HG02970 (cell line): ENCODE data around the gene TUBA3D.
"Not testable (repeated sequence)": the region's sequence is repeated elsewhere in the genome, so short reads cannot be mapped to it uniquely, and the experiment has no call there.

Experiments
- ATAC-seq: cut with Tn5 transposase; IDR thresholded peaks from one replicate; pipeline ENCODE4 v1.9.1; 2021; ENCODE audit warnings: mild to moderate bottlenecking, moderate library complexity, moderate number of reproducible peaks; ENCODE audit not compliant: unreplicated experiment, low FRiP score

Gene TUBA3D

DNA sequence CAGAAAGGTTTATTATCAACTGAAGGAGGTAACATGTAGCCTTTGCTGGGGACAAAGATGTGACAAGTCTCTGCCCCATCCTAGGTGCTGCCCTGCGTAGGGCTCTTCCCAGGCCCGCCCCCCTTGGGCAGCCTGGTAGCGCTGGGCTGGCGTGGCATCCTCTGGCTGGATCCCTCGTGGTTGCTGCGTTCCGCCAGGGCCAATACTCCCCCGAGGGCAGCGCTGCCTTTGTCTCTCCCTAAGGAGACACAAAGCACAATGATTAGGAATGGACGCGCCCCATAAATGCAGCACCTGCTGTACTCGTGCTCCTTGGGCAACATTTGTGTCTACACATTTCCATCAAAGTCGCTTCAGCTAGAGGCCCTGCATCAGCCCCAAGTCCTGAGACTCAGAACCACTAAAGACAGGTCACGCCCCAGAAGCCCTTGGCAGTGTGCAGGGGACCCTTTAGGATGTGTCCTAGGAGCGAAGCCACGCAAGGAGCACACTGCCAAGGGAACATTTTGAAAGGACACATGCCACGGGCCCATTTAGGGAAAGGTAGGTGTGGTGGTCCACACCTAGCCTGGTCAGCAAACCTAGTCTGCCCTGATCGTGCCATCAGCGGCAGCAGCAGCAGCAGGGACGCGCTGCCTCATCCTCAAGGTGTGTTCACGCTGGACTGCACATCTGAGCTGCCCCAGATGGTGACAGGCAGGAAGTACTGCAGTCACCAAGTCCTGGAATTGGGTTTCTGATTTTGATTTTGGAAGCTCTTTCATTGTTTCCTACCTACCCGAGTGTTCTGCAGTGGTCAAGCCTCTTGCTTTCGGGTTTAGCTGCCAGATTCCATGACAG is 8.3 kb downstream of the TUBA3D start:
- ATAC-seq = not testable (repeated sequence)

DNA sequence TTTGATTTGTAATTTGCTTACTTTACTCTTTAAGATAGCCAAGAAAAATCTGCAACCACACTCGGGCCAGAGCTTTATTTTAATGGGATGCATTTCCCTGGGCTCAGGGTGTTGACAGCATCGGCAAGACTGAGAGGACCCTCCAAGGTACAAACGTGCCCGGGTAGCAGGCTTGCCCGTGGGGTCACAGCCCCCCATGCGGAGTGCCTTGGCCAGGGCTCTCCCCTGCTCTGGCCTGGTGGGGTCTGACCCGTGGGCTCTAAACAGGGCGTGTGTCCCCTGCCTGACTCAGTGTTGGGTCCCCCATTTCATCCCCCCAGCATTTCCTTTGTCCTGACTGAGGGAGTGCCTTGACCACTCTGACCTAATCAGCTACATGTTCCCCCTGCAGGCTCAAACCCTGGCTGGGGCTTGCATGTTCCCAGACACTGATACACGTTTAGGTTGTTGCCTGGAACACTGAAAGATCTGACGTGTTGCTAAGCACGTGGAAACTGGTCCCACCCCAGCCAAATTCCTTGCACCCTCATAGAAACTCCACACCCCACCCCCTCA is 9.1 kb downstream of the TUBA3D start:
- ATAC-seq = not testable (repeated sequence)

DNA sequence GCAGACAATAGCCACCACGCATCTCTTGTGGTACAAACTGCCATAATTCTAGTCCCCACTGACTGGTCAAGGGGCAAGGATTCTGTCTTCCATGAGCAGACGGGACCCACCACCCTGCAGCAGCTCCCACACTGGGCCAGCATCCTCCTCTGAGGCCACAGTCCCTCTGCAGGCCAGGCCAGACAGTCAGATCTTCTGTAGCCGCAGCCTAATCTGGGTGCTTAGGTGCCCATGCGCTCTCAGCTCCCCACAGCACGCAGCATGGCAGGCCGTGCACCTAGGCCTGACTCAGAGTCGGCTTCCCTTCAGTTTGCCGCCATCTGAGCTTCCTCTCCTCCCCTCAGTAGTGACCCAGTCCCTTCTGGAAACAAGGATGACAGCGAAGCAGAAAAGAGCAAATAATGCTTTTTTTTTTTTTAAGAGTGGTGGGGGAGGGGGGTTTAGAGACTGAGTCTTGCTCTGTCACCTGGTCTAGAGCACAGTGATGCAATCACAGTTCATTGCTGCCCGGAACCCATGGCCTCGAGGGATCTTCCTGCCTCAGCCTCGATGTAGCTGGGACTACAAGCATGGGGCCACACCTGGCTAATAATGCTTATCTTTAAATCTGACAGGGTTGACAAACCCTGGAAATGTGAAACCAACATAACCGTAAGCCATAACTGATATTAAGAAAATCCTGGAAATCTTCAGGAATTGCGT is 10.4 kb downstream of the TUBA3D start:
- ATAC-seq = not testable (repeated sequence)

DNA sequence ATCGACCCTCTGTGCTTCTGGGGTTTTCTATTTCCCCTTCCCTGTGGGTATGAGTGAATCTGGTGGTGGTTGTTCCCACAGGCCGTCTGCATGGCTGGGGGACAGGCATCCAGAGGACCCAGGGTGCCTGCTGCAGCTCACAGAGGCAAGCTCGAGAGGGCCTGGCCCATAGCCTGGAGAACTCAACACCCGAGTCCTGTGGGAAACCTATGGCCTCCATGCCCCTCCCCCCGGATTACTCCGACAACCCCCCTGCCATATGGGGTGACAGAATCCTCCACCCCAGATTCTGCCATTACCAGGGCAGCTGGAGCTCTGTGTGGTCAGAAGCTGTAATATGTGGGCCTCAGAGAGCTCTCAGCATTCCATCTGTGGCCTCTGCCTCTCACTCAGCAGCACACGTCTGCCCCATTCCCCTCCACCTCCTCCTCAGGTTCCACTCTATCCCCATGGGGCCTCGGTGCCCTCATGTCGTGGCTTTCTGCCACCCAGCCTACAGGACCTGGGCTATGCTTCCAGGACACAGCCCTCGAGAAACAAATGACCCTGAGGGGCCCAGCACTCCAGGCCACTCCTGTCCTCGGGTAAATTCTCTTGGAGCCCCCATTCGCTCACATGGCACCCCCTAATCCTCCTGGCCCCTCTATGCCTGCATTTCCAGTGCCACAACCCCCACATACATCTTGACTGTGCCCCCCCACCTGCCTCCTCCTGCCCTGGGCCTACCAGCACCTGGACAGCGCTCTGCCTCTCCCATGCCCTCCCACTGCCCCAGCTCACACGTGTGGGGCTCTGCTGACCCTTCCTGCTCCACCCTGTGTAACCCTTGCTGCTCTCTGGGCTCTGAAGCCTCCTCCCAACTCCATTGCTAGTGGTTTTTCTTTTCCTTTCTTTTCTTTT is 12.6 kb downstream of the TUBA3D start:
- no peak for ATAC-seq

DNA sequence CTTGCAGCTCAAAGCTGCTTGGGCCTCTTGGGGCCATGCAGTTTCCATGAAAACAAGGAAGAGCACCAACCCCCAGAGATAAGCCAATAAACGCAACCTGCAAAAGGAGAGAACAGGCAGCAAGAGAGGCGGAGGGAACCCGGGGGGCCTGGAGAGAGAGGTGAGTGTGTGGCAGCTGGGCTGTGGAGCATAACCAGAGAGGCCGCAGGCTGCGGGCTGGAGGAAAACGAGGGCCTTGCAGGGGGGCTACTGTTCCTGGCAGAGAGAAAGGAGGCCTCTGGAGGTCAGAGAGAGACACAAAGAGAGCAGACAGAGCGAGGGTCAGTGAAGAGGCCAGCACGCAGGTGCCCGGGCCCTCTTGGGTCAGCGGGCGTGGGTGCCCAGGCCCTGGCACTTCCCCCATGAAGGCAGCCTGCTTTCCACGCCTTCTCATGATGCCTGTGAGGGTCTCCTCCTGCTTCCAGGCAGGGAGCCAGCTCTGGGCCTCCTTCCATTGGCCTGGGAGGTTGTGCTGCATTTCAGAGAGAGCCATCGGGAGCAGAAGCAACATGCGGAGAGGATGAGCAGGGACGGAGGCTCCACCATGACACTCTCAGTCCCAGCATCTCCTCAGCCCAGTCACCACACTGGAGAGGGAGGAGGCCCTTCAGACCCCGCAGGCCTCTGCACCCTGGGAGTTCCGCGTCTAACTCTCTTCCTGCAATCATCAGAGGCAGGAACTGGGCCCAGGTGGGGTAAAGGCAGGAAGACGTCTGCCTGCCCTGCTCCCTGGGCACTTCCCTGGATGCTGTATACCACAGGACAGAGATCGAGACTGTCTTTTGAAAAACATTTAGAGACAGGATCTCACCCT is 14.9 kb downstream of the TUBA3D start:
- ATAC-seq = not testable (repeated sequence)

DNA sequence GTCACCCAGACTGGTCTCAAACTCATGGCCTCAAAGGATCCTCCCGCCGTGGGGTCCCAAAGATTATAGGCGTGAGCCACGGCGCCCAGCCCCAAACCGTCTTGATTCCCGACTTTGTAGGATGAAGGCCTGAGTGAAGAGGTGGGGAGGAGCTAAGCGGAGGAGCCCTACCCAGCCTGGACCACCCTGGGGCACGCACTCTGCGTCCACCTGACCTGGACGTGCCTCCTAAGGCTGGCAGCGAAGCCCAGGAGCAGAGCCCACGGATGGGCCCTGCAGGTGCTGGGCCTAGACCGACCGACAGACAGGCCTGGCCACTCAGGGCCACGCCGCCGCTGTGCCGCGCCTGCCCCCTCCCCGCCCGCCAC is 15.5 kb downstream of the TUBA3D start:
- ATAC-seq = not testable (repeated sequence)

DNA sequence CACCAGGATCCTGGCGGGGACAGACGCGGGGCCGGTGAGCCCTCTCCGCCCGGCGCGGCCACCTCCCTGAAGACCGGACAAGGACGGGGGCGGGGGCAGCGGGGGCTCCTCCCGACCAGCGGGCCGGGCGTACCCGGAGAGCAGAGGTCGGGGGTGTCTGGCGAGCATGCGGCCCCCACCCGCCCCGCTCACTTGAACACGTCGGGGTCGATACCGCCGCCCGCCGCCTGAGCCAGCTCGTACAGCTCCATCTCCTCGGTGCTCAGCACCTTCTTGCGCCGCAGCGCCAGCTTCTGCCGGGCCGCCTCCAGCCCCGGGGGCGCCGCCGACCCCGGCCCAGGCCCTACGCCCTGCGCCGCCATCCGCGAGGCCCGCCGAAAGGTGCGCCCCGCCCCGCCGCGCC is 16.1 kb downstream of the TUBA3D start, which contains the start of gene MZT2A:
Gene MZT2A (minus strand): TSS at position 383 of the 403 bp plus-strand sequence. CDS start 21 bp downstream, at position 362.
- peak; percentile 9 for ATAC-seq

DNA sequence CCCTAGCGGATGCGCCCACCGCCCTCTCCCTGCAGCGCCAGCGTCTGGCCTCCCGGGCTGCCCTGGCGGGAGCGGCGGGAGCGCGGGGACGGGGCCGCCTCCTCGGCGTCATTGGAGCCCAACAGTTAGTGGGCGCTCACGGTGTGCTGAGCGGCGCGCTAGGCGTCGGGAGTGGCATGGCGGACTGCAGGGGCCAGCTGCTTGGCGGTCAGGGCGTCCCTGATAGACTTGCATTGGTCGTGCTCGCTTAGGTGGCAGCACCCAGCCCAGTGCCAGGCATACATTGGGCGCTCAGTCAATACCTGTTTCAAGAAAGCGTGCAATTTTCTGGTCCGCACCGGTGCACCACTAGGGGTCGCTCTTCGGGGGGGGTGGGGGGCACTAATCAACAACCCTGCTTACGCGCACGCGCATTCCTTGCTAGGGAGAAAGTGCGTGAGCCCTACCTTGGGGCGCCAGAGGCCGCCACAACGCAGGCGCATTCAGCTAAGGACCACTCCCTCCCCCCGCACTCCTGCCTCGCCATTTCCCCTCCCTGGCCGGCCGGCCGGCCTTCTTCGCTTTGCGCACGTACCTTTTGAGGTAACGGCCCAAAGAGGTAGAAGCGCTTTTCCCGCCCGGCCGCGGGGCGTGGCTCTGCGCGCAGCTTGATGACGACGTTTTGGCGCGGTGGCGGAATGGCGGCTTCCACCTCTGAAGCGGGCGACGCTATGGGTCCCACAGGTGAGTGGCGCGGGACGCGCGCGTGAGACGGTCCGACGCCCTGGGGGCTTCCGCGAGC is 16.7 kb downstream of the TUBA3D start:
- ATAC-seq = peak; percentile 80

DNA sequence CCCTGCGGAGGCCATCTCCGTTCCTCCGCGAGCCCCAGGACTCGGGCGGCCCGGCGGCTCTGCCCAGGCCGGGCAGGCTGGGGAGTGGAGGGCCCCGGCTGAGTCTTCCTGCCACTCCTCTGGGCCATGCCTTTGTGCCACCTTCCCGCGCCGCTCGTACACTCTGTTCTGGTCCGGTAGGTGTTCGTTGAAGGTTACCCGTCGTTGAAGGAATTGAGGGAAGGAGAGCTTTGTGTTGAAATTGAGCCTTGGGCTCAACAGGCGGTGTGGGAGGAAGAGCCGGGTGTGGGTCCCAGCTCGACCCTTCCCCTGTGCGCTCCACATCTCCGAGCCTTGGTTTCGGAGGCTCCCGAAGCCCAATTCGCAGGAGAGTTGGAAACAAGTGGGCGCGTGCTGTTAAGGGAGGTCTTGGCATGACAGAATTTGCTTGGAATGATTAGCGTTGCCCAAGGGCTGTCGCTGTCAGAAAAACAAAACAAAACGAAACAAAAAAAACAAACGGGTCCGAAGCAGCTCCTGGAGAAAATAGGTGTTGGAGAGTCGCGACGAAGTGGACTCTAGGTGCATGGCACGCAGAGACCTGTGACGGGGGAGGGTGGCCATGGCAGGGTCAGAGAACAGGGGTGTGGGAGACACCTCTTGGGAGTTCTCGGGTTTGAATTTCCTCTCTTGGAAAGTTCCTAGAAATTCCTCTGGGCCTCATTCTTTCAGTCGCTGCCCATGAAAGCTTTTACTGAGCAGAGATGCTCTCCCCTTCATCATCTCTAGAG is 17.5 kb downstream of the TUBA3D start:
- peak; percentile 15 for ATAC-seq

DNA sequence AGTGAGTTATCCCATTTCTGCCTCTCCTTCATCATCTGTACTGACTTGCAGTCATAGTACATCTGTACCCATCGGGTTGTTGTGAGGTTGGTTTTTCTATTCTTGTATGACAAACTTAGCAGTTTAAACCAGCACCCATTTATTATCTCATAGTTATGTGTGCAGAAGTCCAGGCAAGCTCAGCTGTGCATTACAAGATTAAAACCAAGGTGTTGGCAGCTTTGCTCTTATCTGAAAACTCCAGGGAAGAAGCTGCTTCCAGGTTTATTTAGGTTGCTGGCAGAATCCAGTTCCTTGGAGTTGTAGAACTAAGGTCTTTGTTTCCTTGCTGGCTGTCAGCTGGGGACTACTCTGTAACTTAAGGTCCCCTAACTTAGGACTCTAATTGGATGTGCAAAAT is 19.6 kb downstream of the TUBA3D start:
- ATAC-seq = not testable (repeated sequence)

DNA sequence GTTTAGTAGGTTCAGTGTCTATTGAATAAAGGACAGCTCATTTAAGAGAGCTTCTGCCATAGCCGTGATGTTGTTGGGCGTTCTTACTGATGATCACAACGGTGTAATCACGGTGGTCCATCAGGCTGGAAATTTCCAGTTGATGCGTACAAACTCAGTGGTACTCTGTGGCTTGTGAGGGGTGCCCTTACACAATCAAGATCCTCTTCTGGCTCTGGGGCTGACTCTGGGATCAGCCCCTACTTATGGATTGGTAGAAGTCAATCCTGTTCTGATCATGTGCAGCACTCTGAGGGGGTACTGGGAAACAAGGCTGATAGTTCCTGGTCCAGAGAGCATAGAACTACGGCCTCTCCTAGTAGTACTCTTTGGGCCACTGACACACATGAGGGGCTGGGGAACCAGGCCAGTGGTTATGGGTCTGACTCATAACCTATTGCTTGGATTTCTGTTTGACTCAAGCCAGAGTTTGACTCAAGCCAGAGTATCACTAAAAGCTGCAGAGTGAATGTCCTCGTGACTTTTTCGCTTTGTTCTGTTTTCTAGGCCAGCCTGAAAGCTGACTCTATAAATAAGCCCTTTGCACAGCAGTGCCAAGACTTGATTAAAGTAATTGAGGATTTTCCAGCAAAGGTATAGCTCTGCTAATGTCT is 22.5 kb downstream of the TUBA3D start:
- ATAC-seq = peak; percentile 42

DNA sequence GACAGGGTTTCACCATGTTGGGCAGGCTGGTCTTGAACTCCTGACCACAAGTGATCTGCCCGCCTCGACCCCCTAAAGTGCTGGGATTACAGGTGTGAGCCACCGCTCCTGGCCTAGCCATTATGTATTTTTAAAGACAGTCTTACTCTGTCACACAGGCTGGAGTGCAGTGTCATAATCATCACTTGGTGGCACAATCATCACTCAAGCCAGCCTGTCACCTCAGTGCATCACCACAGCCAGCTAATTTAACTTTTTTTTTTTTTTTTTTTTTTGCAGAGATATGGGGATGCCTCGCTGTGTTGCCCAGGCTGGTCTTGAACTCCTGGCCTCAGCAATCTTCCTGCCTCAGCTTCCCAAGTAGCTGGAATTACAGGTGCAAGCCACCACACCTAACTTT is 27.7 kb downstream of the TUBA3D start:
- ATAC-seq = not testable (repeated sequence)

DNA sequence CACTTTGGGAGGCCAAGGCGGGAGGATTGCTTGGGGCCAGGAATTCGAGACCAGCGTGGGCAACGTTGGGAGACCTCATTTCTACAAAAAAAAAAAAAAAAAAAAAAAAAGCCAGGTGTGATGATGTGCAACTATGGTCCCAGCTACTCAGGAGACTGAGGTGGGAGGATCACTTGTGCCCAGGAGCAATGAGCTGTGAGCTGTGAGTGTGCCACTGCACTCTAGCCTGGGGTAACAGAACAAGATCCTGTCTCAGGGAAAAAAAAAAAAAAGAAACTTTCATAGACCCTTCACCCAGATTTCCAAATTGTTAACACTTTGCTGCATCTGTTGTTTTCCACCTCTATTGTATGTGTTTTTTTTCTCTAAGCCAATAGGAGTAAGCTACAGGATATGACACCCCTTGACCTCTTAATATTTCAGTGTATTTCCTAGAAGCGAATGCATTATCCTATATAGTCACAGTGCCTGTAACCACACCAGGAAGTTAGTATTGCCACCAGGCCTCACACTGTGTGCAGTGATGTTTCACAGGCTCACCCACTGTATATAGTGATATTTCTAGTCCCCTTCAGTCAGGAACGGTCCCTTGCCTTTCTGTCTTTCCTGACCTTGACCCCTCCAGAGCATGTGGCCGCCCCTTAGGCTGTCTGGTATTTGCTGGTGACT is 28.3 kb downstream of the TUBA3D start:
- ATAC-seq = not testable (repeated sequence)

DNA sequence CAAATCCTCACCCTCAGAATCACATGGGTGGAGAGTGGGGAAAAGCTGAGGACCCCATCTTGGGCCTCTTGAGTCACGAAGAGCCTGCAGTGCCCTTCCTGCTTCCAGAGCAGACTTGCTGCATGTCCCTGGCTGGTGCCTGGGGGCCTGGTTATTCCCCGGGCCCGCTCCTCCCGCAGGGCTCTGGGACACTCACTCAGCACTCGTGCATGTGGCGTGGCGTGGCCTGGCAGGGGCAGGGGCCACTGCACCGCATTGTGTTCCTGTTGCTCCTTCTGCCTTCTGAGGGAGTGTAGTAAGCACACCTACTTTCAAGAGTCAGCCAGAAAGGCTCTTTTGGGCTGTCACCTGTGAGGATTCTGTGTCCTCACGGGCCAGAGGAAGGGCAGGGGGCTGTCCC is 33.7 kb downstream of the TUBA3D start:
- no peak for ATAC-seq

DNA sequence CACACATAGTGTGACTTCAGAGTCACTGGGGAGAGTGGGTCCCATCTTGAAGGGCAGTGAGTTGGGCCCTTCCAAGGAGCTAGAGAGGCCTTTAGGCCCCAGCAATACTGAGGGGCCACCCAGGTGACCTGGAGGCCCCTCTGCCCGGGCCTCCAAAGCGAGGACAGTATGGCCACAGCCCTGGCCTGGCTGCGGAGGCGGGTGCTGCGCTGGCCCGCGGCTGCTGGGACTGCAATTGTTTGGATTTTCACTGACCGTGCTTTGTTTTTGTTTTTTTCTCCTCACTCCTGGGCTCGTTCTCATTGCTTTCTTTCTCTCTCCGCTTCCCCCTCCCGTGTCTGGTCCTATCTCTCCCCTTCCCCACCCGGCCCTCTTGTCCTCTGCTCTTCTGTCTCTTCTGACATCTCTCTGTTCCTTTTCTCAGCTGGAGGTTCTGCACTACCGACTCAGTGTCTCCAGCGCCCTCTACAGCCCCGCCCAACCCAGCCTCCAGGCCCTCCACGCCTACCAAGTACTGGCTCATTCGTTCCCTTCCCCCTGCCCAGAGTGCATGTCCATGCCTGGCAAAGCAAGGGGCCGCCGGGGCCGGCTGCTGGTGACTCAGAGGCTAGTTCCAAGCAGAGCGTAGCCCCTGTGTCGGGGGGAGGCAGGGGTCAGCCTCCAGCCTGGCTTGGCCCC is 35.5 kb downstream of the TUBA3D start:
- not testable (repeated sequence) for ATAC-seq
